Astrocyte of the spinal cord (primary cell): ENCODE measurements around the gene ZBTB26.

Experiments
- DNase-seq: peaks from one replicate; pipeline ENCODE4 v3.0.0; 2011; ENCODE audit warnings: low read depth, low spot score
- H3K4me3 ChIP-seq: 2 replicates; pipeline ENCODE4 v1.5.1; 2011; ENCODE audit warnings: low read depth, mild to moderate bottlenecking, low read length, moderate library complexity
- in situ Hi-C: cut with HindIII; loops from 2 replicates; pipeline ENCODE4 v1.10.0; 2017; ENCODE audit warnings: low sequenced_read_pairs
- TF ChIP-seq, protein P1 (sequence below): IDR thresholded peaks from 2 replicates; pipeline ENCODE4 v1.5.1; 2012; ENCODE audit warnings: low read depth, mild to moderate bottlenecking, low read length, inconsistent platforms

Gene ZBTB26

GRCh38 chr9:122941582-122942234, 10.4 kb upstream of the ZBTB26 start:
- in situ Hi-C loops, result no loop called here
- peak; percentile 58 for DNase-seq
- H3K4me3 ChIP-seq, result peak overlapping the region; percentile 97
- TF ChIP-seq, protein P1, sequence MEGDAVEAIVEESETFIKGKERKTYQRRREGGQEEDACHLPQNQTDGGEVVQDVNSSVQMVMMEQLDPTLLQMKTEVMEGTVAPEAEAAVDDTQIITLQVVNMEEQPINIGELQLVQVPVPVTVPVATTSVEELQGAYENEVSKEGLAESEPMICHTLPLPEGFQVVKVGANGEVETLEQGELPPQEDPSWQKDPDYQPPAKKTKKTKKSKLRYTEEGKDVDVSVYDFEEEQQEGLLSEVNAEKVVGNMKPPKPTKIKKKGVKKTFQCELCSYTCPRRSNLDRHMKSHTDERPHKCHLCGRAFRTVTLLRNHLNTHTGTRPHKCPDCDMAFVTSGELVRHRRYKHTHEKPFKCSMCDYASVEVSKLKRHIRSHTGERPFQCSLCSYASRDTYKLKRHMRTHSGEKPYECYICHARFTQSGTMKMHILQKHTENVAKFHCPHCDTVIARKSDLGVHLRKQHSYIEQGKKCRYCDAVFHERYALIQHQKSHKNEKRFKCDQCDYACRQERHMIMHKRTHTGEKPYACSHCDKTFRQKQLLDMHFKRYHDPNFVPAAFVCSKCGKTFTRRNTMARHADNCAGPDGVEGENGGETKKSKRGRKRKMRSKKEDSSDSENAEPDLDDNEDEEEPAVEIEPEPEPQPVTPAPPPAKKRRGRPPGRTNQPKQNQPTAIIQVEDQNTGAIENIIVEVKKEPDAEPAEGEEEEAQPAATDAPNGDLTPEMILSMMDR, result no peak

GRCh38 chr9:122940749-122941581, 9.7 kb upstream of the ZBTB26 start, which contains the start of gene RABGAP1:
TSS of gene RABGAP1 (plus strand) at chr9:122941020. CDS start at chr9:122957060, 16,040 bp downstream.
- DNase-seq, result peak; percentile 99
- peak within 1 kb of the TSS; percentile 97 for H3K4me3 ChIP-seq
- TF ChIP-seq, protein P1, result no peak
- in situ Hi-C loops, result no loop called here

GRCh38 chr9:122940454-122940748, 9.1 kb upstream of the ZBTB26 start:
- in situ Hi-C loops, result no loop called here

GRCh38 chr9:122939601-122940000, 8.3 kb upstream of the ZBTB26 start:
- TF ChIP-seq, protein P1, result no peak
- in situ Hi-C loops, result no loop called here
- no peak overlapping the region for H3K4me3 ChIP-seq
- no peak for DNase-seq

More at GRCh38 chr9:122940454-122940748, 9.1 kb upstream of the ZBTB26 start:
- H3K4me3 ChIP-seq, result peak overlapping the region; percentile 20
- TF ChIP-seq, protein P1, result no peak
- no peak for DNase-seq

DNA sequence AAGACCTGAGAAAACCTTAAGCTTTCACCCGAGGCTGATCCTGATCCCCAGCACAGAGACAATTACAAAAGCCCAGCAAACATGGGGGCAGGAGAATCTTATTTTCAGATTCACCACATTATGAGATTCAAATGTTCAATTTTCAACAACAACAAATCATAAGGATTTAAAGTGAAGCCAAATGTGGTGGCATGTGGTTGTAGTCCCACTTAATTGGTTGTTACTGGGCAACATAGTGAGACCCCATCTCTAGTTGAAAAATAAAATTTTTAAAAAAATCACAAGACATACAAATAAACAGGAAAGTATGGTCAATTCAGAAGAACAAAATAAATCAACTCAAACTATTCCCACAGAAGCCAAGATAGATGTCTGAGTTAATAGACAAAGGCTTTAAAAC, 5.6 kb upstream of the ZBTB26 start:
- in situ Hi-C loops, result no loop called here
- no peak overlapping the region for H3K4me3 ChIP-seq
- DNase-seq, result no peak
- TF ChIP-seq, protein P1, result no peak

GRCh38 chr9:122936464-122936863, 5.2 kb upstream of the ZBTB26 start:
- no peak overlapping the region for H3K4me3 ChIP-seq
- TF ChIP-seq, protein P1, result no peak
- no peak for DNase-seq
- in situ Hi-C loops, result no loop called here
